GM19023 (cell line): ENCODE data around the gene COL23A1.

Source experiments
- ATAC-seq: cut with Tn5 transposase; IDR thresholded peaks from one replicate; pipeline ENCODE4 v1.9.1; 2021; ENCODE audit warnings: mild to moderate bottlenecking, moderate library complexity; ENCODE audit not compliant: unreplicated experiment

Gene COL23A1

DNA sequence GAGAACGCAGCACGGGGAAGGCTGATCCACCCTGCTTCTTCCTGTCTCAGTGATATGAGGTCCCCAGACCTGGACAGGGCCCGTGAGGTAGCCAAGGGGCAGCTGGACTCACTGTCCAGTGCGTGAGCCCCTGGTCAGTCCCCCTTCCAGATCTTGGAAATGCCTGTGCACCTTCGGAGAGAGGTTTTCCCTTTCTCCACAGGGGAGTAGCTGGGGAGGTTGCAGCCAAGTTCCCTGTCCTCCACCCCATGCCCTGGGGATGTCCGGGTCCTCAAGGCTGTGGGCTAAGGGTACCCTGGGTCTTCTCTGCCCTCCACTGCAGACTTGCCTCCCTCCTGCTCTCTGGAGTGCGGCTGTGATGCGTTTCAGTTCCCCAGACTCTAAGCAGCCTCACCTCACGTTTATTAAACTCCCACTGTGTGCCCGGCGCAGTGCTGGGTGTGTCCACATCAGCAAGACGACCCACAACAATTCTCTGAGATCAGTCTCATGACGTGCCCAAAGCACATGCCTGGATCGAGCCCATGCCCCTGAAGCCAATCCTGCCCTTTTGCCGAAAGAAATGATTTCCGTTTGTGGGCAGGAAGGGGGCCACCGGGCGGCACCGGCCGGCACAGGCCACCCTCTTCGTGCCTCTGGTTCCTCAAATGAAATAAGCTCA, 256.2 kb downstream of the COL23A1 start:
- ATAC-seq = no peak

DNA sequence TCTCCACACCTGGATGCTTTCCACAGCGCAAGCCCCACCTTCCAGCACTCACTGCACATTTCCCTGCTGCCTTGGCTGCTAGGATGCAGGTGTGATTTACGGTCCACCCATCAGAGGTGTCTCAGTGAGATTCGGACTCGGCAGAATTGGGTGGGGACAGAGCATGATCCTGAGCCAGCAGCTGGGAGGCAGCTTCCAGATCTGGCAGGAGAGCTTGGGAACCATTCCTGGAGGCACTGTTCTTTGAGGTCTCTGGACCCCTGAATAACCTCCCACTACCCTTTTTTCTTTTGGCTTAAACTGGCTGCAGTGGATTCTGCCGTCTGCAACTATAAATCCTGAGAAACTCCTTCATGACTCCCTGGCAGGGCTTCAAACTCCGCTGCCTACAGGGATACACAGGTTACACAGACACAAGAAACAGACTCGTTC, 258.0 kb downstream of the COL23A1 start:
- no peak for ATAC-seq

DNA sequence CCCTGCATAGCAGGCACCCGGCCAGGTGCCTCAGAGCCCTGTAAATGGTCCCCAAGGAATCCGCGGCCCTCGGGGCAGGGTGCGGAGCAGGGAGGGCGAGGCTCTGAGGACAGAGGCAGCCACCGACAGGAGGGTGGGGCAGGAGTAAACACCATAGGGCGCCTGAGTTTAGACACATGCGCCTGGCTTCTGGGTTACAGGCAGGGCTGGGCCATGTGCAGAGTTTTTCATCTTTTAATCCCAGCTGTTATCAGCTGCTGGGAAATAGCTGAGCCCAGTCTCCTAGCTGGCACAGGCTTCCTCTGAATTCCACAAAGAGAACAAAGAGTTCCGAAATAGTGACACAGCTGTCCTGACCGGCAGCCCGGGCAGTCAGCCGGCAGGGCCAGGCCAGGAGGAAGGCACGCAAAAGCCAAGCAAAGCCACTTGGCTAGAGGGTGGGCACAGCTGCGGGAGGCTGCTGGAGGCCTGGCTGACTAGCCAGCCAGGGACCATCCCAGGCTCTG, 258.6 kb downstream of the COL23A1 start:
- no peak for ATAC-seq

DNA sequence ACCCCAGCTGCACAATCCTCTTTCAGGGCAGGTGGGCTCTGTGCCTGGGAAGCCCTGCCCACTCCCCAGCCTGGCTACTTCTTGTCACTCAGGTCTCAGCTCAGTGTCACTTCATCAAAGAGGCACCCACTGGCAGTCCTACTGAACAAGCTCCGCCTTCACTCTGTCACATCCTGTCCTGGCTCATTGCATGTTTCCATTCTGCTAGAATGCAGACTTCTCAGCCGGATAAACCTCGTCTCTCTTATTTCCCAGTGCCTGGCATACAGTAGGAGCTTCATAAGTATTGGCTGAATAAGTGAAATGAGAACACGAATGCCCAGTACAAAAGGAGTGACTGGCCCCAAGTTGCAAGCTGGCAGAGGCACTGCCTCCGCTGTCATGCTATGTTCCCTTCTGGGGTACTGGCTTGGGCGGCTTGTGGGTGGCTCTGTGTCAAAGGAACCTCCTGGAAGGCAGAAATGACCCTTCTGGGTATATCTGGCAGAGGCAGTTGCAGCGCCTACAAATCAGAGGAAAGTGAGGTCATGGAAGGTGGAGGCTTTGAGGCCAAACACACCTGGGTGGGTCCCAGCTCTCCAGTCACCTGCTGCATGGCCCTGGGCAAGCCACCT, 259.3 kb downstream of the COL23A1 start:
- ATAC-seq = no peak

DNA sequence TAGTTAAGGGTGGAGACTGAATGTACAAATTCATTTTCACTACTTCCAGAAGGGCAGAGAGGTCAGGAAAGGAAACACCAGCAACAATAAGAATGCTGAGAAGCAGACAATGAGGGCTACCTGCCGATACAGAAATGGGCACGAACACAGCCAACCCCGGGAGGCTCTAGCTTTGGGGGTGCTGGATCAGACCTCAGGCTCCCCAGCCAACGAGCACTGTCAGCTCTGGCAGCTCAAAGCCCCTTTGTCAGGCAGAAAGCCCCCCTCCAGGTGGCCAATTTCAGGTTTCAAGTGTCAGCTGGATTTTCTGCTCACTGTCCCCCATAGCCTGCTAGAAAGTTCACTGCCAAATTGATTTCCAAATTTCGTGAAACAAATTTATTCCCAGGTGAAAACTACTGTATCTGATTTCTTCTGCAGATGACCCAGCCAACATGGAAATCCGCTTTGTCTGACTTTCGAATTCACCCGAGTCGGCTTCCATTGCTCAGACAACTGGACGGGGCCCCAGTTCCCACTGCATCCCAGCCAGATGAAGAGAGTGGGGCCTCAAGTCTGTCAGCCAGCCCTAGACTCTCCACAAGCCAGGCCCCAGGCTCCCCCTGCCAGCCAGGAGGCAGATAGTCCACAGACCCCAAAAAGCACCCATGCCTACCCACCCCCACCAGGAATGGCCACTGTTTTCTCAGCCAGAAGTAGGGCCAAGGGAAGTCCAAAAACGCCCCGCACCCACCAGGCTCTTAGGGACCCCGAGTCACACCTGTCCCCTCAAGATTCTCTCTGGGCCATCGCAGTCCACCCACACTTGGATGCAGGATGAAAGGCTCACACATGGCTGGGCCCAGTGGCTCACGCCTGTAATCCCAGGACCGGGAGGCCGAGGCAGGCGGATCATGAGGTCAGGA, 261.1 kb downstream of the COL23A1 start:
- ATAC-seq = no peak

DNA sequence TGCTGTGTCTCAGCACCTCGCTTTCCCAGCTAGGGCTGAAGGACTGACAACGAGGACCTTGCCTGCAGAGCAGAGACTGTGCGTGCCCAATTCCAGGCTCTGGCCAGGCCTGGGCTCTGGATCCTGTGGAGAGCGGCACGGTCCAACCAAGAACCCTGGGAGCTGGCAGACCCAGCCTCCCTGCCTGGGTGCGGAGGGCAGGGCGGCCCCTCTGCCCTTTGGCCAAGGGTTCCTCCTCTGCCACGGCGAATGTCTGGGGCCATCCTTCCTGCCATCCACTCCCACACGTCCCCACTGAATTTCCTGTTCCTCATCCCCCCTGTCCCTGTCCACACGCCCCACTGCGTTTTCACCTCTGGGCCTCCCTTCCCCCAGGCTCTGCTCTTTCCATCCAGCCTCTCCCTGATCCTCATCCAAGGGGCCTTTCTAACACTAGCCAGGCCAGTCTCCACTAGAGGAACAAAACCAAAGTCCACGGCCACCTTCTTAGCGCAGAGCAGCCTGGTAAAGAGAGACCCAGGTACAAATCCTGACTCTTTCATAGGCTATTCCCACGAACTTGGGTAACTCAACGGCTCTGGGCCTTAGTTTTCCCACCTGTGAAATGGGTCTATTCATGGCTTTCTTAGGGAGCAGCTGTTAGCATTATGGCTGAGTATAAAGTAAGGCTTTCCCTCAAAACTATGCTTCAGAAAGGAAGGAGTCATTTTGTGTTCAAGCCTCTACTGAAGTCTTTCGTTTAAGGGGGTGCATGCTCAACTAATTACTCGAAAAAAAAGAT, 262.1 kb downstream of the COL23A1 start:
- no peak for ATAC-seq

DNA sequence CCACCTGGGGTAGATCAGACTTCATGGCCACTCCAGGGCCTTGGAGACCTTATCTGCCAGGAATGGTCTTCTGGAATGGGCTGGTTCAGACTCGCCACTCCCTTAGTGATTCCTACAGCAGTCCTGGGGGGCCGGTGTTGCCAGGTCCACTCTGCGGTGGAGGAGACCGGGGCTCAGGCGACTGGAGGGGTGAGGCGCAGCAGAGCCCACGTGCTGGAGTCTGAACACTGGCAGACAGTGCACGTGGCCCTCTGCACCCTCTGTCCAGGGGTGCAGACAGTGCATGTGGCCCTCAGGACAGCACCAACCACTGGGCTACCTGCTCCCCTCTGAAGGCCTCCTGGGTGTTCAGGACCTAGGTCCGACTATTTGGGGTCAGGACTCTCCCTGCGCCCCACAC, 262.7 kb downstream of the COL23A1 start:
- no peak for ATAC-seq

DNA sequence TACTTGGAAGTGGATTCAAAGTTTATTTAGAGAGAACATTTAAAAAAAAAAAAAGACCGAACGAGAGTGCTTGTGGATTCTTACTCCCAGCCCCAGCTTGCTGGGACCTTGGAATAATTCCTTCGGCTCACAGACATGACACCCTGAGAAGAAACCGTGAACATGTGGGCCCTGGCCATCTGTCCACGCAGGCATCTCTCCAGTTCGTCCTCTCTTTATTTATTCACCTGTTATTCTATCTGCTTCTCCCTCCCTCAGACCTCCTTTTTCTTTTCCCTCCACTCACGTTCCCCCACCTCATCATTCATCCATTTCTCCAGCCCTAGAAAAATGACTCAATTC, 263.8 kb downstream of the COL23A1 start:
- ATAC-seq = no peak

DNA sequence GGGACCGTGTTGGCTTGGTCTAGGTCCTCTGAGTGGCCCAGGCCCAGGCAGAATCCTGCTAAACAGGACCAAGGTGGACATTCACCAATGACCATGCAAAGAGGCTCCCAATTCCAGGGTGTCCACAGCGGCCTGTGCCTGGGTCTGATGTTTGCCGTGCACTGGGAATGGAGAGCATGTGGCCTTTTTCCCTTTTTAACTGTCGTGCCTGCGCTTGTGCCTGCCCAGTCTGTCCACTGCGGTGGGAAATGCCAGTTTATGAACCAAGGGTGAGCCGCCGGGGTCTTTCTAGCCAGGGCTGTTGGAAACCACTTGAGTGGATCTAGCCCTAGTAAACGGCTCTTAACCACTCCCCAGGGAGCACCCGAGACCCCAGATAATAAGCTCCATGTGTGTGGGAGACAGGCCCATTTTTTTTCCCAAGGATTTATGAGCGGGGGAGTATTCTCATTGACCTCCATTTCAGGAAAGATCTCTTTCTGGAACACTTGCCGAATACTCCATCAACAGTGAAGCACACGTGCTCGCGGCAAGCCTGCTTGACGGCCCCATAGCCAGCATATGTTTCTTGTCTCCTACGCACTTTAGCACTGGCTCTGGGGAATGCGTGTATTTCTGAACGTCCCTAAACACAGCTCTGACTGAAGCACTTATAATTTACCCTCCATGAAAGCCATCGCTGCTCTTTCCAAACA, 264.4 kb downstream of the COL23A1 start:
- no peak for ATAC-seq

DNA sequence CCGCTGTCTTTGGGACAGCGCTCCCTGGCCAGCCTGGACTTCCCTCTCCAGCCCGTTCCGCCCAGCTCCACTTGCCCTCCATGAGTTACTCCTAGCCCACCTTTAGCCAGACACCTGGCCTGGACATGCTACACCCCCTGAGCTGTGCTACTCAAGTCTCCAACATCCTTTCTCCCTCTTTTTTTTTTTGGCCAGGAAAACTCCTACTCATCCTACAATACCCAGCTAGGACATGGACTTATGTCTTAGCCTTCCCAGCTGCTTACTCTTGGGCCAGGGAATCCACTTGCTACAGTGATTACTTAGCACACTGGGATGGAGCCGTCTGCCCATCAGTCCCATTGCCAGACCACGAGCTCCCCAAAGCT, 264.9 kb downstream of the COL23A1 start:
- no peak for ATAC-seq

DNA sequence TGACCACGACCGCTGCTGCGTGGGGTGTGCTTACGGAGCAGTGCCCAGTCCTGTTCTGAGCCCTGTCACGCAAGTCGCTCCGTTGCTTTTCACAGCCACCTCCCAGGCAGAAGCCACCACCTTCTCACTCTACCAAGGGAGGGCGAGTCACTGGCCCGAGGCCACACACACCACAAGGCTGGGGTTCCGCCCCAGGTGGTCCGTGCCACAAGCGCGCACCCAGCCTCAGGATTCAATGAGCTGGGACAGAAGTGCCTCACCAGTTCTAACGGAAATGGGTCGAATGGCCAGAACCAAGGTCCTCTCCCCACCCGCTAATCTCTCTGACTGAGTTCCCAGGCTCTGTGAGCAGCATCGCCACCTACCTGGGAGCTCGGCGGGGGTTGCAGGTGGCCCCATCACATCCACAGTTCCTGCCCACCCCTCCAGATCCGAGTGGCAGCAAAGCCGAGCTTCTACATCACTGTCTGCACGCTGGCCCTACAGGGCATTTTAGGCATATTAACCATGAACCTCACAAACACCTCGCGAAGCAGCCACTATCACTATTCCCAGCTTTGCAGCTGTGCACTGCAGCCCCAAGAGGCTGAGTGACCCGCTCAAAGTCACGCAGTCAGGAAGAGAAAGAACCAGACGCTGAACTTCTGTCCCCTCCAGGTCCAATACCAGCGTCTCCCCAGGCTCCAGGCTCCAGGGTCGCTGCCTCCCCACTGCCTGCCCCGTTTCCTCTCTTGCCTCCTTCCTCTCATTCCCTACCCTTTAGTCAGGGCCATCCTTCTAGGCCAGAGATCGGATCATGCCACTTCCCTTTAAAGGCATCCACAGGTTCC, 265.5 kb downstream of the COL23A1 start:
- ATAC-seq = peak; percentile 75

DNA sequence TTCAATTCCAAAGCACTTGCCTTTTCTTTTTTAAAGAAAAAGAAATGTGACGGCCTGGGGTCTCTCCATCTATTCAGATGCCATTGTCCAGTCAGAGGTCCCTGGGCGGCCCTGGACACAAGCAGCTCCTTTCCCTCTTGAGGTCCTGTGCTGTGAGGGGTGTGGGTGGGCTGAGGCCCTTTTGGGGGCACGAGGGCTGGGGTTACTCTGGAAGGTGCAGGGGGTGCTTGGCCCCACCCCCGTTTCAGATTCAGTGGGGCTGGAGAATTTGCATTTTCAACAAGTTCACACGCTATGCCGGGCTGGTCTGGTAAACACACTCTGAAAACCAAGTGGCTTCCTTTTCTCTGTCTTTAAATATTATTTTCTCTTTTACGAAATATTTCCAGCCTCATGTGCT, 266.2 kb downstream of the COL23A1 start:
- peak; percentile 58 for ATAC-seq

DNA sequence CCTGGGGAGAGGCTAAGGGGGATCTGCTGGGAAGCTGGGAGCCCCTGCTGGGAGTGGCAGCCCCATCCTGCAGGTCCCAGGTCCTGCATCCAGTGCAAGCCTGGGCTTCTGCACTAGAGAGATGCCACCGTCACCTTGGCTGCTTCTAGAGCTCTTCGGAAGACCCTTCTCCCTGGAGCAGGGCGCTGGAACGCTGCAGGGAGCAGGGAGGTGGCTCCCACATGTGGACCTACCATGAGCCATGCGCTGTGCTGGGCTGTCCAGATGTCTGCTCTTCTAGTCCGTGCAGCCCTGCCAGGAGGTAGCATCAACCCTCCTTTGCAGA, 266.7 kb downstream of the COL23A1 start:
- ATAC-seq = peak; percentile 35

DNA sequence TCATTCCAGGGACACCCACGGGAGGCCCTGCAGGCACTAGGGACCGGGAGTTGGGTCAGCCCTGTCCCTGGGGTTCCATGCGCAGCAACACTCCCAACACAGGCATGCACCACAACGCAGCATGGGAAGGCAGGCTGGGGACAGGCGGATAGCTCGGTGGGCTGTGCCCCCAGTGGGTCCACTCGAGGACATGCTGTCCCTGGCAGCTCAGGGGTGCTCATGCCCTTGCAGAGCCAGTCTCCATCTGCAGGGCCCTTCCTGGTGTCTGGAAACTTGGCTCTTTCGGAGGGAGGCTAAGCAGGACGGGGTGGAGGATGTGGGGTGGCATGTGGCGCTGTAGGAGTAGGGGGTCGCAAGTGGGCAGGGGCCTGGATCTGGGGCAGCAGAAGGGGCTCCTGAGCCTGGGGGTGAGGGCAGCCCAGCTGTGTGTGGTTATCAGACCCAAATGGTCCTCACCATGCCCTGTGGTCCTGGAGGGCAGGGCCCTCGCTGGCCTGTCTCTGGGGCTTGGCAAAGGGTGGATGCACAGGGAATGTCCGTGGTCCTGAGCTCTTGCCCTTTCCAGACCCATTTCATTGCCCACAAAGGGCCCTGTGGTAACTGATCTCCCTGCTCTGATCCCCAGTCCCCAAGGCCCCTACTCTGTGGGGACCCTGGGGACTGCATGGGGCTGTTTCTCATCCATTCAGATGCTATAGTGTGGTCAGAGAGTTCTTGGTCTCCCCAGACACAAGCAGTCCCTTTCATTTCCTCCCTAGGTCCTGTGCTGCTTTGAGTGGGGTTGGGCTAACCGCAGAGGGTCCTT, 267.3 kb downstream of the COL23A1 start:
- ATAC-seq = peak; percentile 31

DNA sequence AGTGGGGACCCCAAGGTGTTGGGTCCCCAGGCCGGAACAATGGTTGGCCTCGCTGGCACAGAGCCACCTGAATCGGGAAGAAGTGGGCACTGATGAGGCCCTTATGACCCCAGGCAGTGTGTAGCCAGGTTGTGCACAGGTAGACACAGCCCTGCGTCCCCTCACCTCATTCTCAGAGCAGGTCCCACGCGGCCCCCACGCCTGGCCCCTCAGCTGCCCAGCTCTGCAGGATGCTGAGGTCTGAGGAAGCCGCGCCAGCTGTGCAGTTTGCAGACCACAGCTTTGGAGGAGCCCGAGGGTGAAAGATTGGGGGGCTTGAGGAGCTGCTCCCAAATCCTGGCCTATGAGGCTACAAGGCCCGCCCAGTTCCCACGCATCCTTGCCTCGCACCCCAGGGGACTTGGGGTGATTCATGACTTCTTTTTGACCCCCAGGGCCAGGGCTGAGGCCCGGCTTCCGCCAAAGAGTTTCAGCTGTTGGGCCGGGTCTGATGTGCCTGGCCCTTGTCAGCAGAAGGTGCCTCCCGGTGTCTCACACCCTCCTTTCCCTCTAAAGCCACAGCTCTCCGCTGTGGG, 269.8 kb downstream of the COL23A1 start:
- ATAC-seq = no peak

DNA sequence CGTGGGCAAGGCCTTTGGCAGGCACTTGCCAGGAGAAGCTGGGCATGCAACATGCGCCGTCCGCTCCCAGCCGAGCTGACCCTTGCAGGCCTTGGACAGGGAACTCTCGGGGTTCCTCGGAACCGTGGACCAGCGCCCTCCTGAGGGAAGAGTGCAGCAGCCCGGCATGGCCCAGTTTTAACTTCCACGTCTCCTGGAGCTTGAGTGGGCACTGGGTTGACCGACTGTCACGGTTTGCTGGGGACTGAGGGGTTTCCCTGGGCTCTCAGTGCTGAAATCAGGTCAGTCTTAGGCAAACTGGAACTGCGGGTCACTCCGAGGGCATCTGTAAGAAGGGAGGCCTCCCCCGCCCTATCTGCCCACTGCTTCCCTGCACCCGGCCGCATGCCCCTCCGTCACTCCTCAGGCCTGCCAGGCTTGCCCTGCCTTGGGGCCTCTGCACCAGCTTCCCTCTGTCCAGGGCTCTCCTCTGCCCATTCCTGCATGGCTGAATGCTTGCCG, 270.6 kb downstream of the COL23A1 start:
- ATAC-seq = no peak

DNA sequence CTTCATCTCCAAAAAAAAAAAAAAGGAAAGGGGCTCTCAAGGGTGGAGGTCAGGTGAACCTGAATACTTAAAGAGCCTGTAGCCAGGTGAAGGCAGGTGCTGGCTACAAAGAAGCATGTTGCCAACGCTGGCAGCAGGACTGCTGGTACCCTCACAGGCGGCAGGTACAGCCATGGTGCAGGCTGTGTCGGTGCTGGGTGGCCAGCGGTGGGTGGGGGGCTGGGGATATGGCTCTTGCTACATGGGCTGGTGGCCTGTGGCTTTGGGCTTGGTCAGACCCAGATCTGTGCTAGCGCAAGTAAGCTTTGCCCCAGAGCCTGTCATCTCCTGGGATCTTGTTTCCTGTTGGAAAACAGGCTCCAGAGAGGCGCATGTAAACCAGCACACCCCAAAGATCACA, 271.3 kb downstream of the COL23A1 start:
- no peak for ATAC-seq

DNA sequence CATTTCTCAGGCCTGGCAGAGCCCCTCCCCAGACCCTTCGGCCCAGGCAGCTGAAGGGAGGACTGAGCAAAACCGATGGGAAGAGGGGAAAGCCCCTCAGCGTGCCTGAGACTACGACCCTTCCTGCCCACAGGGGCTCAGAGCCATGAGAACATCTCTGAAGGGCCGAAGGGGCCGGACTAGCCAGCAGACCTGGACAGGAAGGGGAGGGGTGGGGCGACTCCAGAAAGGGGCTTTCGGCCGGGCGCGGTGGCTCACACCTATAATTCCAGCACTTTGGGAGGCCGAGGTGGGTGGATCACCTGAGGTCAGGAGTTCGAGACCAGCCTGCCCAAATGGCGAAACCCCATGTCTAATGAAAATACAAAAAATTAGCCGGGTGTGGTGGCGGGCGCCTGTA, 271.8 kb downstream of the COL23A1 start:
- no peak for ATAC-seq
